ENCODE measurements around the gene STH. TPM values are rescaled to one million over a fixed set of nuclear protein-coding genes. Genes with fewer than 3 reads are reported as not detected.

The STH gene
- total RNA-seq, 1 experiment from 2014 or later, result not detected

- CTCF ChIA-PET, result no interaction called here
- no TSS peak for BruUV-seq (replicated peaks)
- in situ Hi-C loops (cut with HindIII; ENCODE audit: low pct_unique_long_range_greater_than_20kb, low sequenced_read_pairs), result no loop called here
- Histone ChIP-seq H3K36me3 (ENCODE audit: control insufficient read depth, insufficient read depth, low read length) (no peaks in the 10 kb centered on the region), H3K9me3 (ENCODE audit: control insufficient read depth, insufficient read depth, low read depth, low read length) (no peaks in the 10 kb centered on the region), H3K27me3 (ENCODE audit: control insufficient read depth, insufficient read depth, low read length) (no peaks in the 10 kb centered on the region; the same call in 1 of the 2 replicates), H3K4me1 (ENCODE audit: control insufficient read depth, insufficient read depth, low read length) (no peaks in the 10 kb centered on the region), H3K4me3 (ENCODE audit: low read depth in 2 of 2, low read length in 2 of 2) (no peak overlapping the region), H3K27ac (ENCODE audit: low read length) (no peak overlapping the region)
- DNase-seq (ENCODE audit: low read depth, low spot score), result no peak
- POLR2A ChIA-PET, result no interaction called here
- intact Hi-C loops (cut with micrococcal nuclease; ENCODE audit: unreplicated experiment), result no loop called here
- ATAC-seq, result no peak
- TF ChIP-seq TCF7L2 (IDR thresholded peaks at IDR 0.05; ENCODE audit: low read depth, low read length), result no peak
- TF ChIP-seq REST (IDR thresholded peaks at IDR 0.05; ENCODE audit: insufficient read depth in 1 of 2, low read depth in 2 of 2, low read length in 1 of 2), result no peak
- no peak for TF ChIP-seq CTCF (IDR thresholded peaks at IDR 0.05)
Measured at GRCh38 chr17:45972531-45972930, 26.5 kb upstream of the STH start.

- no peaks in the 10 kb centered on the region; the same call in 1 of the 2 replicates for H3K27me3 ChIP-seq (ENCODE audit: control insufficient read depth, insufficient read depth, low read length)
- no TSS peak for BruUV-seq (replicated peaks)
- no peaks in the 10 kb centered on the region for H3K9me3 ChIP-seq (ENCODE audit: control insufficient read depth, insufficient read depth, low read depth, low read length)
- CTCF ChIA-PET, result no interaction called here
- no peaks in the 10 kb centered on the region for H3K4me1 ChIP-seq (ENCODE audit: control insufficient read depth, insufficient read depth, low read length)
- DNase-seq (ENCODE audit: low read depth, low spot score) (no peak), ATAC-seq (no peak)
- no peaks in the 10 kb centered on the region for H3K36me3 ChIP-seq (ENCODE audit: control insufficient read depth, insufficient read depth, low read length)
- intact Hi-C loops (cut with micrococcal nuclease; ENCODE audit: unreplicated experiment), result no loop called here
- no peak overlapping the region for H3K4me3 ChIP-seq (ENCODE audit: low read depth in 2 of 2, low read length in 2 of 2)
- no peak for TF ChIP-seq CTCF (IDR thresholded peaks at IDR 0.05)
- no peak for TF ChIP-seq TCF7L2 (IDR thresholded peaks at IDR 0.05; ENCODE audit: low read depth, low read length)
- no peak for TF ChIP-seq SIN3A (IDR thresholded peaks at IDR 0.05; ENCODE audit: borderline replicate concordance, insufficient read depth, low read depth, low read length)
- TF ChIP-seq POLR2AphosphoS5 (IDR thresholded peaks at IDR 0.05; ENCODE audit: low read depth, low read length), result no peak
- no peak for TF ChIP-seq REST (IDR thresholded peaks at IDR 0.05; ENCODE audit: insufficient read depth in 1 of 2, low read depth in 2 of 2, low read length in 1 of 2)
- no peak overlapping the region for H3K27ac ChIP-seq (ENCODE audit: low read length)
- POLR2A ChIA-PET, result no interaction called here
- in situ Hi-C loops (cut with HindIII; ENCODE audit: low pct_unique_long_range_greater_than_20kb, low sequenced_read_pairs), result no loop called here
Measured at GRCh38 chr17:45973099-45973780, 25.8 kb upstream of the STH start.
